SK-N-SH (cell line): ENCODE results near the gene CDC123.

Experiments
- CTCF ChIP-seq: fragments of 200-600 bp; sonication (generic); IDR thresholded peaks from 2 replicates; pipeline ENCODE4 v1.6.1; 2017; ENCODE audit warnings: antibody characterized with exemption, mild to moderate bottlenecking, moderate library complexity
- EP300 ChIP-seq, 2 experiments: IDR thresholded peaks; 2 replicates each; pipeline versions ENCODE4 v1.4.0 to v1.6.1; 2012; ENCODE audit warnings: borderline replicate concordance in 1 of 2, low read depth in 1 of 2, low read length in 1 of 2
- GATA2 ChIP-seq: sonication (generic); formaldehyde crosslinking; IDR thresholded peaks from 2 replicates; pipeline ENCODE4 v1.5.0; 2020; ENCODE audit warnings: mild to moderate bottlenecking, missing genetic modification reagents
- RCOR1 ChIP-seq: fragments of 150-350 bp; IDR thresholded peaks from 2 replicates; pipeline ENCODE4 v1.6.1; 2017; ENCODE audit warnings: antibody characterized with exemption, low read length
- SIN3A ChIP-seq: IDR thresholded peaks from 2 replicates; pipeline ENCODE4 v1.6.1; 2012; ENCODE audit warnings: low read depth, mild to moderate bottlenecking, low read length, moderate library complexity, borderline replicate concordance
- YY1 ChIP-seq: IDR thresholded peaks from 2 replicates; pipeline ENCODE4 v1.4.0; 2012; ENCODE audit warnings: low read depth, mild to moderate bottlenecking
- ZBTB33 ChIP-seq: IDR thresholded peaks from 2 replicates; pipeline ENCODE4 v1.4.0; 2012; ENCODE audit warnings: low read depth, borderline replicate concordance

DNA sequence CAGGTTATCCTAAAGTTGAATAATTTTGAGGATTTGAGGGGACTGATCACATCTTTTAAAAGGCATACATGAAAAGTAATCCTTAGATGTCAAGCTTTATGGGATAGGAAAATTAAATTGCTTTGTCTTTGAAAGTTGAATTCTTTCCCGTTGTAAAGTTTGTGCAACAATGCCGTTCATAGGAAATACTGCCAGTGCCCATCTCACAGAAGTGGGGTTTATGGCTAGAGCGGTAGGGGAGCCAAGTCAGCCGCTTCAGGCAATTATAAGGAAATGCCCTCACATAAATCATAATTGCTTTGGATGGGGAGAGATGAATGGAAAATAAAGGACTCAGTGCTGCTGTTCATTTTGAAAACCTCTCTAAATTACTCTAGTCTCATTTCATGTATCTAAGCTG is 18.1 kb downstream of the CDC123 start:
- no peak for TF ChIP-seq EP300 (IDR thresholded peaks at IDR 0.05; ENCODE audit: borderline replicate concordance in 1 of 2, low read depth in 1 of 2, low read length in 1 of 2)
- TF ChIP-seq SIN3A = no peak
- TF ChIP-seq RCOR1 = no peak
- TF ChIP-seq CTCF = no peak
- no peak for TF ChIP-seq ZBTB33
- TF ChIP-seq GATA2 (CRISPR knock-in tag) = no peak
- no peak for TF ChIP-seq YY1
